Choroid plexus epithelial cell (primary cell): ENCODE data around the gene TRABD2B.

Experiments
- DNase-seq: peaks from one replicate; pipeline ENCODE4 v3.0.0-alpha.2; 2010; ENCODE audit warnings: low read depth
- H3K4me3 ChIP-seq: 2 replicates; pipeline ENCODE4 v1.5.1; 2011; ENCODE audit warnings: low read depth, mild to moderate bottlenecking, control low read depth, low read length, moderate library complexity
- TF ChIP-seq, protein P1 (sequence below): conservative IDR thresholded peaks from 2 replicates; pipeline ENCODE4 v1.5.1; 2011; ENCODE audit warnings: low read depth, mild to moderate bottlenecking, control low read depth, inconsistent platforms, low read length, moderate library complexity

TRABD2B gene

DNA sequence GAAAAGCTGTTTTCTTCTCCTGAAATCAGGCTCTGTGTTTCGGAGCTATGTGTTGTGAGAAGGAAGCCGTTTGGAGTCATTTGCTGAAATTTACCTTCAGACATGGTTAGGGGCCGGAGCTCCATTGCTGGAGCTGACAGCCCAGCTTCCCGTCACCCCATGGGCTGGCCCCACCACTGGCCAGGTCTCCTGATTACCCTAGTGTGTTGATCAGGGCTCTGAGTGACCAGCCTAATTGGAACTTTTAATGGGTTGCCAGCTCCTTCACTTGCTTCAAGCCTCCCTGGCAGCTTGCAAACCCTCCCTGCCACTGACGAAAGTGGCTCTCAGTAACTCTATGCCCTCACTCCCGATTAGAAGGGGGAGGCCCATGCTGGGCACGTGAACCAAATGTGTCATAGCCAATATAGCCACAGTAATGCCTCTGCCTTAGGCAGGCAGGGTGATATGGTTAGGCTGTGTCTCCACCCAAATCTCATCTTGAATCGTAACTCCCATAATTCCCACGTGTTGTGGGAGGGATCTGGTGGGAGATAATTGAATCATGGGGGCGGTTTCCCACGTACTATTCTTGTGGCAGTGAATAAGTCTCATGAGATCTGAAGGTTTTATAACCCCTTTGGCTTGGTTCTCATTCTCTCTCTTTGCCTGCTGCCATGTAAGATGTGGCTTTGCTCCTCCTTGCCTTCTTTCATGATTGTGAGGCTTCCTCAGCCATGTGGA lies 224.1 kb downstream of the TRABD2B start:
- DNase-seq: no peak
- TF ChIP-seq, protein P1, sequence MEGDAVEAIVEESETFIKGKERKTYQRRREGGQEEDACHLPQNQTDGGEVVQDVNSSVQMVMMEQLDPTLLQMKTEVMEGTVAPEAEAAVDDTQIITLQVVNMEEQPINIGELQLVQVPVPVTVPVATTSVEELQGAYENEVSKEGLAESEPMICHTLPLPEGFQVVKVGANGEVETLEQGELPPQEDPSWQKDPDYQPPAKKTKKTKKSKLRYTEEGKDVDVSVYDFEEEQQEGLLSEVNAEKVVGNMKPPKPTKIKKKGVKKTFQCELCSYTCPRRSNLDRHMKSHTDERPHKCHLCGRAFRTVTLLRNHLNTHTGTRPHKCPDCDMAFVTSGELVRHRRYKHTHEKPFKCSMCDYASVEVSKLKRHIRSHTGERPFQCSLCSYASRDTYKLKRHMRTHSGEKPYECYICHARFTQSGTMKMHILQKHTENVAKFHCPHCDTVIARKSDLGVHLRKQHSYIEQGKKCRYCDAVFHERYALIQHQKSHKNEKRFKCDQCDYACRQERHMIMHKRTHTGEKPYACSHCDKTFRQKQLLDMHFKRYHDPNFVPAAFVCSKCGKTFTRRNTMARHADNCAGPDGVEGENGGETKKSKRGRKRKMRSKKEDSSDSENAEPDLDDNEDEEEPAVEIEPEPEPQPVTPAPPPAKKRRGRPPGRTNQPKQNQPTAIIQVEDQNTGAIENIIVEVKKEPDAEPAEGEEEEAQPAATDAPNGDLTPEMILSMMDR: no peak
- H3K4me3 ChIP-seq: no peak overlapping the region

DNA sequence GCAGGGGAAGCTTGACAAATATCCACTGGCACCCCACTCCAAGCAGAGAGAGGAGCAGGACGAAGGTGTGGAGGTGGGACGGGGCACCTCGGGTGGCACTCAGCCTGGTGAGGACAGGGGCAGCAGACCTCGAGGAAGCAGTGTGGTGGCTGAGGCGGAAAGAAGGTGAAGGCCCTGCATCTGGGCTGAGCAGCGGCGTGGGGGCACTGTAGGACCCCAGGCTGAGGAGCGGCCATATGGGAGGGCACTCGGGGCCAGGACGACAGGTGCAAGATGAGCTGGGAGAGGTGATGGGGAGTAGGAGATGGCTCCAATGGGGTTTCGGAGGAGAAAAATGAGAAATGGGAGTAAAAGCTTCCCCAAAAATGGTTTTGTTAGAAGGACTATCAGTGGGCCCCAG lies 224.9 kb downstream of the TRABD2B start:
- DNase-seq: no peak
- H3K4me3 ChIP-seq: no peak overlapping the region
- TF ChIP-seq, protein P1: no peak

DNA sequence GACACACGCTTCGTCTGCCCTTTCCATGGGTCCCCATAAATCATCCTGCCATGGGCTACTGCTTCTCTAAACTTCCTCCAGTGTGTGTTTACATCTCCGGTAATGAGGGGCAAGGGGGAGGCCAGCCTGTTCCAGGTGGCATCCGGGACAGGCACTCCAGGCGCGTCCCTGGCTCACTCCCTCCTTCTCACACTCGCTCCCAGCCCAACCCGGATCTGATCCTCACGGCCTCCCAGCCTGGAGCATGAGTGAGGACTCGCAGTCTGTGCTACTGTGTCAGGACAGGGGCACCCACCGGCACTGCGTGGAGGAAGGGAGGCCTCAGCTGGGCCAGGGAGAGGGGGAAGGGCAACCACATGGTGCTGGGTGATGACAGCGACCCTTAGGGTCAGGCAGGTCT lies 225.4 kb downstream of the TRABD2B start:
- no peak for DNase-seq
- H3K4me3 ChIP-seq: no peak overlapping the region
- TF ChIP-seq, protein P1: no peak

DNA sequence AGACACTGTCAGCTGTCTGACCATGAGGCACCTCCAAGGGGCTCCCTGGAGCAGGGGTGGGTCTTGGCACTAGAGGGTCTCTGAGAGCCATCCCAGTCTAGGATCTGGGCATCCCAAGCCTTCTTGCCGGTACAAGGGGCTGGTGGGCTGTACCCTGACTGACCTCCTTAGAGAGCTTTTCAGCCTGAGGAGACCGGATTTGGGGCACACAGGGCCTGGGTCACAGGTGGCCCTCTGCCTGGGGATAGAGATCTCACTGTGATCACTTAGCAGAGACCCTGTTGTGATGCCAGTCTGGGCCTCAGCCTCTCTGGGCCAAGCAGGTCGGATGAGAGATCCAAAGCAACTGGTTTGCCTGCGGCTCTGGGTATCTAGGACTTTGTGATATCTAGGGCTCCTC lies 227.2 kb downstream of the TRABD2B start:
- no peak overlapping the region for H3K4me3 ChIP-seq
- no peak for DNase-seq
- TF ChIP-seq, protein P1: no peak

DNA sequence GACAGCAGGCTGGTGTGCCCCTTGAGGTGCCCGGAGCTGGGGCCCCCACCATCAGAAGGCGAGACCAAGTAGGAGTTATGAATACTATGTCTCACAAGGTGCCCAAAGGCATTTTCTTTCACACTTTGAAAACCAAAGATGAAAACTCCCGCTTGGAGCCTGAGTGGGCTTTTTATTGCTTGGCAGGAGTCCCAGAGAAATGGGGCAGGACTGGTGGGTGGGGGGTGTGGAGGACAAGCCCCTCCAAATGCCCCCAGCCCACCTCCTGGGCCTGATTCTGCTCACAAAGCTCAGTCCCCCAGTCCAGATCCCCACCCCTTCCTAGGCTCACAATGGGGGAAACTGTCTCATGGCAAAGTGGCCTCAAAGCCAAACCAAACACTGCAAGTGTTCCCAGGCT lies 227.9 kb downstream of the TRABD2B start:
- no peak for DNase-seq
- TF ChIP-seq, protein P1: no peak
- no peak overlapping the region for H3K4me3 ChIP-seq

DNA sequence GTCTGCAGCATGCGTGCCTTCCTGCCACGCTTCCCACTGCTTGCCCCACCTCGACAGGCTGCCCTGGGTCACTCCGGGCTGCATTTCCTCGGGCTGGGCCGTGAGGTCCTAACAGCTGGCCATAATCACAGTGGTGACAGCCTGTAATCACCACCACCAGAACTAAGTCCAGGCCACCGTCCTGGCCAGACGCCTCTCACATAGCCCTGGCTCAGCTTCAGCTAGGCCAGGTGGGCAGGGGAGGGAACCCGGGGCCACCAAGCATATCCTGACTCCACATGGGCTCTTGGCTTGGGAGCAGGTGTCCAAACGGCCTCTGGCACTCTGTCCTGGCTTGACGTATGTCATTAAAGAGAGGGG lies 229.5 kb downstream of the TRABD2B start:
- H3K4me3 ChIP-seq: no peak overlapping the region
- TF ChIP-seq, protein P1: no peak
- no peak for DNase-seq
